Thoracic aorta (tissue), 2 donors: Measurements from ENCODE around the gene CPVL. TPM values are rescaled to one million over a fixed set of nuclear protein-coding genes. Genes with fewer than 3 reads are reported as not detected.

Experiments used
- ATAC-seq: fragments of 150-250 bp; one replicate; pipeline ENCODE4 v1.8.0; 2017; ENCODE audit warnings: low read depth; ENCODE audit not compliant: insufficient number of reproducible peaks, low FRiP score
- DNase-seq: peaks from one replicate; pipeline ENCODE4 v3.0.0-alpha.2; 2020; ENCODE audit warnings: low spot score
- H3K27ac ChIP-seq, 2 donors: fragments of 200-600 bp; sonication (generic); 1 replicate in 1 of 2; 2 replicates in 1 of 2; pipeline ENCODE4 v1.5.1; 2016; ENCODE audit warnings: mild to moderate bottlenecking in 2 of 2, moderate library complexity in 2 of 2
- H3K27me3 ChIP-seq: fragments of 200-600 bp; sonication (generic); replicated peaks from 2 replicates; pipeline ENCODE4 v1.6.0; 2016; ENCODE audit warnings: mild to moderate bottlenecking; ENCODE audit not compliant: insufficient read depth
- H3K36me3 ChIP-seq: fragments of 200-600 bp; sonication (generic); one replicate; pipeline ENCODE4 v1.5.1; 2016
- H3K4me1 ChIP-seq, 2 donors: fragments of 200-600 bp; sonication (generic); 1 replicate in 1 of 2; 2 replicates in 1 of 2; pipeline versions ENCODE4 v1.5.1 to v1.6.0; 2016; ENCODE audit warnings: low read depth in 2 of 2, mild to moderate bottlenecking in 1 of 2; ENCODE audit not compliant: control insufficient read depth in 1 of 2
- H3K4me3 ChIP-seq: fragments of 200-600 bp; sonication (generic); 2 replicates; pipeline ENCODE4 v1.5.1; 2016; ENCODE audit warnings: mild to moderate bottlenecking
- H3K9me3 ChIP-seq: fragments of 200-600 bp; sonication (generic); 2 replicates; pipeline ENCODE4 v1.5.1; 2016
- total RNA-seq, 2 donors: library from RNA; depleted of rRNA; stranded (reverse); fragments of >200 nt; gene quantifications; one replicate each; pipeline versions ENCODE4 v1.1.0 to v1.2.3, GENCODE V29; 2016
- TF ChIP-seq, protein P1 (sequence below): fragments of 200-600 bp; sonication (generic); IDR thresholded peaks from one replicate; pipeline ENCODE4 v1.5.1; 2019; ENCODE audit warnings: antibody characterized with exemption

Gene CPVL
- total RNA-seq, 2 donors from 2014 or later, result 21.0 to 22.9 TPM

DNA sequence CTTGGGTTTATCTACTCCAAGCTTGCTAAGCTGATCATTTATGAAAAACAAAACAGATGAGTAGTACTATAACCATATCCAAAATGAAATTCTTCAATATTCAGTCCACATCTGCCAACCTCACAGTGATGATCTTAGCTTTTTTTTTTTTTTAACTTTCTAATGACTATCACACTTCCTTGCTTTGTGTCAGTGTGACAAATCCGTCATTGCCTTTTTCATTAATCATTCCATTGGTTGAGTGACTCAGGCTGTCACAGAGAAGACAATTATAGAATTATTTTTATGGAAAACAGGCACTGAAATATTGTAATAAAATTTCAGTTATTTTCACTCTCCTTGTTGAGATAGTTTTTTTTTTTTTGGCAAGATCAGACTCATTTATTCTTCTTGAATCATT, 70.7 kb downstream of the CPVL start:
- DNase-seq (no peak), ATAC-seq (no peak)
- Histone ChIP-seq H3K4me1 (no peaks in the 10 kb centered on the region), H3K36me3 (no peaks in the 10 kb centered on the region), H3K27ac (no peak overlapping the region), H3K9me3 (no peaks in the 10 kb centered on the region), H3K4me3 (no peak overlapping the region), H3K27me3 (no peaks in the 10 kb centered on the region)
- TF ChIP-seq, protein P1, sequence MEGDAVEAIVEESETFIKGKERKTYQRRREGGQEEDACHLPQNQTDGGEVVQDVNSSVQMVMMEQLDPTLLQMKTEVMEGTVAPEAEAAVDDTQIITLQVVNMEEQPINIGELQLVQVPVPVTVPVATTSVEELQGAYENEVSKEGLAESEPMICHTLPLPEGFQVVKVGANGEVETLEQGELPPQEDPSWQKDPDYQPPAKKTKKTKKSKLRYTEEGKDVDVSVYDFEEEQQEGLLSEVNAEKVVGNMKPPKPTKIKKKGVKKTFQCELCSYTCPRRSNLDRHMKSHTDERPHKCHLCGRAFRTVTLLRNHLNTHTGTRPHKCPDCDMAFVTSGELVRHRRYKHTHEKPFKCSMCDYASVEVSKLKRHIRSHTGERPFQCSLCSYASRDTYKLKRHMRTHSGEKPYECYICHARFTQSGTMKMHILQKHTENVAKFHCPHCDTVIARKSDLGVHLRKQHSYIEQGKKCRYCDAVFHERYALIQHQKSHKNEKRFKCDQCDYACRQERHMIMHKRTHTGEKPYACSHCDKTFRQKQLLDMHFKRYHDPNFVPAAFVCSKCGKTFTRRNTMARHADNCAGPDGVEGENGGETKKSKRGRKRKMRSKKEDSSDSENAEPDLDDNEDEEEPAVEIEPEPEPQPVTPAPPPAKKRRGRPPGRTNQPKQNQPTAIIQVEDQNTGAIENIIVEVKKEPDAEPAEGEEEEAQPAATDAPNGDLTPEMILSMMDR, result no peak

DNA sequence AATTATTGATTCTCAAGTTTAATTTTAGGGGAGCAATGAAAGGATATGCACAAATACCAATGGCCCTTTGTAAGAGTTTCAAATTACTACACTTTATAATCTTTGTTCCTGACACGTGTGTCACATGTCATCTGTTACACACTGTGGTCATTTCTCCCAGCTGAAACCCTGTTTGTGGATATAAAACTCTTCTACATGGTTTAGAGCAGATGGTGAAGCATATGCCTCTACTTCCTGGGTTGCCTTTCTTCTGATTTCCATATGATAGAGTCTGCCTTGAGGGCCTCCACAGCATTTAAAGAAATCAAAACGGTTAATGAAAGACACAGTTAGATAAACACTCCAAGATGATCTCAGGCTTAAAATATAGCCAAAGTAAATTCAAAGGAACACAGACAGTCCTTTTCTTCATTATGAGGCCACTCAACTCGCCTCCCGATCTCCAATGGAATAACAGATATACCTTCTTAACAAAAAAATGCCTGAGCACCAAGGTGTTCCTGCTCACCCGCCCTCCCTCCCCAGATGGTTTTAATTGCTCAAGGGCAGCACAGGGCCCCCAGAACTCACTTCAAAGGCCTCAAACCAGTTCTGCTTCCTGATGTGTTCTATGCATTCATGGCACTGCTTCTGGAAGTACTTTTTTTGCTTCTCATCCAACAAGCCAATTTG, 75.0 kb downstream of the CPVL start:
- no peak for ATAC-seq
- H3K36me3 ChIP-seq, result no peaks in the 10 kb centered on the region
- no peak overlapping the region for H3K4me3 ChIP-seq
- TF ChIP-seq, protein P1, result no peak
- no peak overlapping the region for H3K27ac ChIP-seq
- H3K27me3 ChIP-seq, result no peaks in the 10 kb centered on the region
- H3K4me1 ChIP-seq, result no peaks in the 10 kb centered on the region
- H3K9me3 ChIP-seq, result no peaks in the 10 kb centered on the region
- no peak for DNase-seq

DNA sequence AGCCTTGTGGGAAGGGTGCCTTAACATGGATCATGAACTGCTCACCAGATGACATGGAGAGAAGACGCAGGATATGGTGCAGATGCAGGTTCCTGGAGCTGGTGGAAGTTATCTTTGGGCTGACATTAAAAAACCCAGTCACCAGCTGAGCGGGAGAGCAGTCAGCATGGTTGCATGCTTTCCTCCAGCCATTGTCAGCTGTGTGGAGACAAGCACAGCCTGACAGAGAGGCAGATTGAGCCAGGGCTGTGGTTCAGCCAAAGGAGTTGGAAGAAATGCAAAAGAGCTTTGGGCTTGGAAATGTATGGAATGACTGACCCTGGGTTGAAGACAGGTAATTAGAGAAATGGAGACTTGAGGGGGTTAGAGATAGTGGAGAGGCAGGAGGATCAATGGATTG, 79.7 kb downstream of the CPVL start:
- no peaks in the 10 kb centered on the region for H3K4me1 ChIP-seq
- H3K9me3 ChIP-seq, result no peaks in the 10 kb centered on the region
- no peak for DNase-seq
- no peaks in the 10 kb centered on the region for H3K27me3 ChIP-seq
- no peak overlapping the region for H3K27ac ChIP-seq
- H3K36me3 ChIP-seq, result no peaks in the 10 kb centered on the region
- TF ChIP-seq, protein P1, result no peak
- no peak for ATAC-seq
- no peak overlapping the region for H3K4me3 ChIP-seq

DNA sequence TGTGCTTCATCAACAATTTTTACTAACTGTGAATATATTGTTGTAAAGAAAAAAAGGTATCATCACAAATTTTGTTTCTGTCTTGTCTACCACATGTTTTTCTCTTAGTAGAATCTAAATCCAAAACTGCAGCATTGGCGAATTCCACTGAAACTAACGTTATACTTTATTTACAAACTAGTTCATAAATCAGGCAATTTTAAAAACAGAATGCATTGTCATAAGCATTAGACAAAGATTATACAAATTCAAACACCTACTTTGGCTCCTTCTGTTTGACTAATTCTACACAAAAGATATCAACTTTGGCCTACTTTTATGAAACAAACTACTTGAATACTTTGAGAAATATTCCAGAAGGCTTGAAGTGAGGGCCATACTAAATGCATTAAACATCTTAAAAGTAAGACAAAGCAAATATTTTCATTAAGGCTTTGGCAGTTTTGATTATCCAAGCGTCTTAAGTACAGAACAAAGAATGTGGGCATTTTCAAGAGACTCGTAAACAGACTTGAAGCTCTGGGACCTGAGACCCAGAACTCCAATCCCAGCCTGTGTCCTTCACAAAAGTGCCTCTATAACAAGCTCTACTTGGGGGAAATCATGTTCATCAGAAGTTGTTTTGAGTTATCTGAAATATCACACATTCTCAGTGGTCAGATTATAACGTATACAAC, 81.0 kb downstream of the CPVL start:
- no peaks in the 10 kb centered on the region for H3K9me3 ChIP-seq
- ATAC-seq, result no peak
- no peak overlapping the region for H3K27ac ChIP-seq
- H3K4me3 ChIP-seq, result no peak overlapping the region
- TF ChIP-seq, protein P1, result no peak
- no peaks in the 10 kb centered on the region for H3K36me3 ChIP-seq
- H3K4me1 ChIP-seq, result no peaks in the 10 kb centered on the region
- no peaks in the 10 kb centered on the region for H3K27me3 ChIP-seq
- no peak for DNase-seq

DNA sequence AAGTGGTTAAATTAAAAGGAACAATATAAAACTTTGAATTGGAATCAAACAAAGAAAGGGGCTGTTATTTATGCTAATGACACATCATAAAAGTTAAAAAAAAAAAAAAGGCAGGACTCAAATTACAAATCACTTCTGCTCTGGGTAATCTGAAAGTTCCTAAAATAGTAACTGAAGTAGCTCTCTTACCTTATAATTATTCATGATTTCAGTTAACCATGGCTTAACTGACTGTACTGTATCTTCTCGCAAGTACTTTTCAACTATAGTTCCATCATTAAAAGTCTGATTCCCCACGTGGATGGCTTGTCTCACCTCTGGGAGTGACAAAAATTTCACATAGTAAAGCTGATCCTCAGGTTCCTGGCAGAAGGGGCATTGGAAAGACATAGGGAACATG, 82.5 kb downstream of the CPVL start:
- Histone ChIP-seq H3K4me1 (no peaks in the 10 kb centered on the region), H3K4me3 (no peak overlapping the region), H3K27me3 (no peaks in the 10 kb centered on the region), H3K36me3 (no peaks in the 10 kb centered on the region), H3K9me3 (no peaks in the 10 kb centered on the region), H3K27ac (no peak overlapping the region)
- TF ChIP-seq, protein P1, result no peak
- ATAC-seq, result no peak
- no peak for DNase-seq
